Neural cell (in vitro differentiated cells): ENCODE measurements around the gene EGFL8.

Source experiments
- EP300 ChIP-seq: fragments of 450-650 bp; conservative IDR thresholded peaks from 2 replicates; pipeline ENCODE4 v1.6.1; 2014; ENCODE audit warnings: antibody characterized with exemption, mild to moderate bottlenecking, moderate library complexity; ENCODE audit not compliant: poor library complexity, severe bottlenecking
- EZH2 ChIP-seq: fragments of 200-600, 300-800 bp; shearing (Covaris generic), sonication (generic); IDR thresholded peaks from 2 replicates; pipeline ENCODE4 v1.6.1; 2014; ENCODE audit warnings: antibody characterized with exemption, low read length, borderline replicate concordance, mild to moderate bottlenecking; ENCODE audit not compliant: insufficient read depth, poor library complexity, severe bottlenecking
- MXI1 ChIP-seq: fragments of 450-650 bp; conservative IDR thresholded peaks from 2 replicates; pipeline ENCODE4 v1.6.1; 2014; ENCODE audit warnings: antibody characterized with exemption, mild to moderate bottlenecking; ENCODE audit not compliant: poor library complexity, severe bottlenecking
- POLR2AphosphoS5 ChIP-seq: IDR thresholded peaks from 2 replicates; pipeline ENCODE4 v1.6.1; 2012
- RAD21 ChIP-seq: fragments of 450-650 bp; conservative IDR thresholded peaks from 2 replicates; pipeline ENCODE4 v1.6.1; 2014; ENCODE audit warnings: antibody characterized with exemption, mild to moderate bottlenecking, moderate library complexity
- SMC3 ChIP-seq: fragments of 450-650 bp; conservative IDR thresholded peaks from 2 replicates; pipeline ENCODE4 v1.6.1; 2014; ENCODE audit warnings: antibody characterized with exemption, mild to moderate bottlenecking, moderate library complexity; ENCODE audit not compliant: poor library complexity
- TAF1 ChIP-seq: IDR thresholded peaks from 2 replicates; pipeline ENCODE4 v1.6.1; 2012; ENCODE audit warnings: low read depth
- TF ChIP-seq, protein P1 (sequence below): fragments of 450-650 bp; IDR thresholded peaks from 2 replicates; pipeline ENCODE4 v1.5.1; 2014; ENCODE audit warnings: antibody characterized with exemption, mild to moderate bottlenecking, moderate library complexity; ENCODE audit not compliant: poor library complexity, severe bottlenecking
- TF ChIP-seq, protein P2 (sequence below): IDR thresholded peaks from 2 replicates; pipeline ENCODE4 v1.6.1; 2012; ENCODE audit warnings: borderline replicate concordance

- TF ChIP-seq, protein P1, sequence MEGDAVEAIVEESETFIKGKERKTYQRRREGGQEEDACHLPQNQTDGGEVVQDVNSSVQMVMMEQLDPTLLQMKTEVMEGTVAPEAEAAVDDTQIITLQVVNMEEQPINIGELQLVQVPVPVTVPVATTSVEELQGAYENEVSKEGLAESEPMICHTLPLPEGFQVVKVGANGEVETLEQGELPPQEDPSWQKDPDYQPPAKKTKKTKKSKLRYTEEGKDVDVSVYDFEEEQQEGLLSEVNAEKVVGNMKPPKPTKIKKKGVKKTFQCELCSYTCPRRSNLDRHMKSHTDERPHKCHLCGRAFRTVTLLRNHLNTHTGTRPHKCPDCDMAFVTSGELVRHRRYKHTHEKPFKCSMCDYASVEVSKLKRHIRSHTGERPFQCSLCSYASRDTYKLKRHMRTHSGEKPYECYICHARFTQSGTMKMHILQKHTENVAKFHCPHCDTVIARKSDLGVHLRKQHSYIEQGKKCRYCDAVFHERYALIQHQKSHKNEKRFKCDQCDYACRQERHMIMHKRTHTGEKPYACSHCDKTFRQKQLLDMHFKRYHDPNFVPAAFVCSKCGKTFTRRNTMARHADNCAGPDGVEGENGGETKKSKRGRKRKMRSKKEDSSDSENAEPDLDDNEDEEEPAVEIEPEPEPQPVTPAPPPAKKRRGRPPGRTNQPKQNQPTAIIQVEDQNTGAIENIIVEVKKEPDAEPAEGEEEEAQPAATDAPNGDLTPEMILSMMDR: no peak
- TF ChIP-seq POLR2AphosphoS5: no peak
- TF ChIP-seq, protein P2, sequence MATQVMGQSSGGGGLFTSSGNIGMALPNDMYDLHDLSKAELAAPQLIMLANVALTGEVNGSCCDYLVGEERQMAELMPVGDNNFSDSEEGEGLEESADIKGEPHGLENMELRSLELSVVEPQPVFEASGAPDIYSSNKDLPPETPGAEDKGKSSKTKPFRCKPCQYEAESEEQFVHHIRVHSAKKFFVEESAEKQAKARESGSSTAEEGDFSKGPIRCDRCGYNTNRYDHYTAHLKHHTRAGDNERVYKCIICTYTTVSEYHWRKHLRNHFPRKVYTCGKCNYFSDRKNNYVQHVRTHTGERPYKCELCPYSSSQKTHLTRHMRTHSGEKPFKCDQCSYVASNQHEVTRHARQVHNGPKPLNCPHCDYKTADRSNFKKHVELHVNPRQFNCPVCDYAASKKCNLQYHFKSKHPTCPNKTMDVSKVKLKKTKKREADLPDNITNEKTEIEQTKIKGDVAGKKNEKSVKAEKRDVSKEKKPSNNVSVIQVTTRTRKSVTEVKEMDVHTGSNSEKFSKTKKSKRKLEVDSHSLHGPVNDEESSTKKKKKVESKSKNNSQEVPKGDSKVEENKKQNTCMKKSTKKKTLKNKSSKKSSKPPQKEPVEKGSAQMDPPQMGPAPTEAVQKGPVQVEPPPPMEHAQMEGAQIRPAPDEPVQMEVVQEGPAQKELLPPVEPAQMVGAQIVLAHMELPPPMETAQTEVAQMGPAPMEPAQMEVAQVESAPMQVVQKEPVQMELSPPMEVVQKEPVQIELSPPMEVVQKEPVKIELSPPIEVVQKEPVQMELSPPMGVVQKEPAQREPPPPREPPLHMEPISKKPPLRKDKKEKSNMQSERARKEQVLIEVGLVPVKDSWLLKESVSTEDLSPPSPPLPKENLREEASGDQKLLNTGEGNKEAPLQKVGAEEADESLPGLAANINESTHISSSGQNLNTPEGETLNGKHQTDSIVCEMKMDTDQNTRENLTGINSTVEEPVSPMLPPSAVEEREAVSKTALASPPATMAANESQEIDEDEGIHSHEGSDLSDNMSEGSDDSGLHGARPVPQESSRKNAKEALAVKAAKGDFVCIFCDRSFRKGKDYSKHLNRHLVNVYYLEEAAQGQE: no peak
- no peak for TF ChIP-seq EZH2
- TF ChIP-seq EP300: no peak
- no peak for TF ChIP-seq SMC3
- no peak for TF ChIP-seq TAF1
- TF ChIP-seq MXI1: no peak
- no peak for TF ChIP-seq RAD21
Measured at GRCh38 chr6:32181148-32181702, 16.8 kb downstream of the EGFL8 start.
